ENCODE data around the gene IFTAP. TPM values are rescaled to one million over a fixed set of nuclear protein-coding genes. Genes with fewer than 3 reads are reported as not detected.

The IFTAP gene
- total RNA-seq, 1 experiment from 2014 or later: 13.8 TPM

DNA sequence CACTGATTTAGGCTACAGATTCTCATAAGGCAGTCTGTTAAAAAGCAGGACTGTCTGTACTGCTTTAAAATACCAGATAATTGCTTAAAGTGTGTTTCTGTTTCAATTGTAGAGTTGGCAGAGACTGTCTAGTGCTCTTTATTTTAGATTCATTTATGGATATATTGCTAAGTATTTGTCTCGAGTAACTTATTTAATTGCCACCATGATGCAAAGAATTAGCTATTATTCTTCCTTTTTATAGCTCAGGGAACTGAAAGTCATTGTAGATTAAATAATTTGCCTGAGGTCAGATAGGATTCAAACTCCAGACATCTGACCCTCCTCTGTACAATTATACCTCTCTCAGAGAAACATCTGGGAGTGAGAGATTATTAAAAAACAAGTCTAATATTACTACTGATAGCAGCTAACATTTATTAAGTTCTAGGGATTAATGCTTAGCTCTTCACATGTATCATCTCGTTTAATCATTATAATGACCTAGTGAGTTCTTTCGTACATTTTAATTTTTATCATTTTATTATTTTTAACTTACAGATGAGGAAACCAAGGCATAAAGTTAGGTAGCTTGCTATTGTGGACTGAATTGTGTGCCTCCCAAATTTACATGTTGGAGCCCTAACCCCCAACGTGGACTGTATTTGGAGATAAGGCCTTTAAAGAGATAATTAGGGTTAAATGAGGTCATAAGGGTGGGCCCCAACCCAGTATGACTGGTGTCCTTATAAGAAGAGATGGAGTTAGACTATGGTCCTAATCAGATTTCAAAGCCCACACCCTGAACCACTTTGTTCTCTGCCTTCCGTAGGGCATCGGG, 23.5 kb downstream of the IFTAP start:
- ChIA-PET RAD21 (ENCODE audit: low non-redundant PET in 1 of 2, low total read pairs in 2 of 2, uncharacterized antibody in 2 of 2, unreplicated experiment in 2 of 2) (no interaction called here), CTCF (no interaction called here), POLR2A (no interaction called here)
- H4K20me1 ChIP-seq (ENCODE audit: insufficient read depth): no peaks in the 10 kb centered on the region
- no peaks in the 10 kb centered on the region for H3K36me3 ChIP-seq (ENCODE audit: control insufficient read depth in 1 of 2, insufficient read depth in 2 of 2, low read length in 2 of 2)
- H3K4me3 ChIP-seq (replicated peaks in 1 of 2; ENCODE audit: low read depth in 1 of 2, low read length in 2 of 2): no peak overlapping the region
- ATAC-seq: no peak
- H3K4me1 ChIP-seq (ENCODE audit: control insufficient read depth in 1 of 2, insufficient read depth in 2 of 2, low read length in 2 of 2): no peaks in the 10 kb centered on the region
- no peak for TF ChIP-seq ELF1 (IDR thresholded peaks at IDR 0.05; ENCODE audit: borderline replicate concordance, low read depth)
- TF ChIP-seq CEBPB (IDR thresholded peaks at IDR 0.05; ENCODE audit: low read depth): no peak
- TF ChIP-seq, protein P1, sequence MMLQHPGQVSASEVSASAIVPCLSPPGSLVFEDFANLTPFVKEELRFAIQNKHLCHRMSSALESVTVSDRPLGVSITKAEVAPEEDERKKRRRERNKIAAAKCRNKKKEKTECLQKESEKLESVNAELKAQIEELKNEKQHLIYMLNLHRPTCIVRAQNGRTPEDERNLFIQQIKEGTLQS (IDR thresholded peaks at IDR 0.05): no peak
- no peak for TF ChIP-seq EZH2 (IDR thresholded peaks at IDR 0.05)
- TF ChIP-seq, protein P2, sequence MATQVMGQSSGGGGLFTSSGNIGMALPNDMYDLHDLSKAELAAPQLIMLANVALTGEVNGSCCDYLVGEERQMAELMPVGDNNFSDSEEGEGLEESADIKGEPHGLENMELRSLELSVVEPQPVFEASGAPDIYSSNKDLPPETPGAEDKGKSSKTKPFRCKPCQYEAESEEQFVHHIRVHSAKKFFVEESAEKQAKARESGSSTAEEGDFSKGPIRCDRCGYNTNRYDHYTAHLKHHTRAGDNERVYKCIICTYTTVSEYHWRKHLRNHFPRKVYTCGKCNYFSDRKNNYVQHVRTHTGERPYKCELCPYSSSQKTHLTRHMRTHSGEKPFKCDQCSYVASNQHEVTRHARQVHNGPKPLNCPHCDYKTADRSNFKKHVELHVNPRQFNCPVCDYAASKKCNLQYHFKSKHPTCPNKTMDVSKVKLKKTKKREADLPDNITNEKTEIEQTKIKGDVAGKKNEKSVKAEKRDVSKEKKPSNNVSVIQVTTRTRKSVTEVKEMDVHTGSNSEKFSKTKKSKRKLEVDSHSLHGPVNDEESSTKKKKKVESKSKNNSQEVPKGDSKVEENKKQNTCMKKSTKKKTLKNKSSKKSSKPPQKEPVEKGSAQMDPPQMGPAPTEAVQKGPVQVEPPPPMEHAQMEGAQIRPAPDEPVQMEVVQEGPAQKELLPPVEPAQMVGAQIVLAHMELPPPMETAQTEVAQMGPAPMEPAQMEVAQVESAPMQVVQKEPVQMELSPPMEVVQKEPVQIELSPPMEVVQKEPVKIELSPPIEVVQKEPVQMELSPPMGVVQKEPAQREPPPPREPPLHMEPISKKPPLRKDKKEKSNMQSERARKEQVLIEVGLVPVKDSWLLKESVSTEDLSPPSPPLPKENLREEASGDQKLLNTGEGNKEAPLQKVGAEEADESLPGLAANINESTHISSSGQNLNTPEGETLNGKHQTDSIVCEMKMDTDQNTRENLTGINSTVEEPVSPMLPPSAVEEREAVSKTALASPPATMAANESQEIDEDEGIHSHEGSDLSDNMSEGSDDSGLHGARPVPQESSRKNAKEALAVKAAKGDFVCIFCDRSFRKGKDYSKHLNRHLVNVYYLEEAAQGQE (IDR thresholded peaks at IDR 0.05; ENCODE audit: low read depth): no peak
- TF ChIP-seq POLR2A (IDR thresholded peaks at IDR 0.05; ENCODE audit: borderline replicate concordance, extremely low read depth, insufficient read depth, insufficient read length): no peak
- TF ChIP-seq YY1 (IDR thresholded peaks at IDR 0.05; ENCODE audit: extremely low read depth, insufficient replicate concordance, low read depth, low read length): no peak
- no peak for TF ChIP-seq EGR1 (IDR thresholded peaks at IDR 0.05; ENCODE audit: low read depth)
- no peak overlapping the region for H3K9ac ChIP-seq (ENCODE audit: low read length)
- no peak overlapping the region for H2AFZ ChIP-seq (ENCODE audit: low read depth, low read length, poor library complexity, severe bottlenecking)
- DNase-seq (ENCODE audit: low read depth, low spot score): no peak
- intact Hi-C loops (cut with micrococcal nuclease): no loop called here
- no peaks in the 10 kb centered on the region for H3K27me3 ChIP-seq (ENCODE audit: insufficient read depth, low read length)
- no TSS peak for BruUV-seq (replicated peaks)
- H3K79me2 ChIP-seq (ENCODE audit: insufficient read depth, low read length): no peaks in the 10 kb centered on the region
- H3K27ac ChIP-seq (ENCODE audit: low read depth, low read length): no peak overlapping the region
- H3K9me2 ChIP-seq (ENCODE audit: insufficient read depth): no peaks in the 10 kb centered on the region
- H3K9me3 ChIP-seq (ENCODE audit: control insufficient read depth in 1 of 2, insufficient read depth in 1 of 2, low read depth in 1 of 2, low read length in 2 of 2): no peaks in the 10 kb centered on the region
- no peak overlapping the region for H3K4me2 ChIP-seq (ENCODE audit: low read length)
